ENCODE measurements around the gene RBM19. TPM values are rescaled to one million over a fixed set of nuclear protein-coding genes. Genes with fewer than 3 reads are reported as not detected.

The RBM19 gene
- total RNA-seq, 2 experiments from 2014 or later, result 29.6 to 33.8 TPM

DNA sequence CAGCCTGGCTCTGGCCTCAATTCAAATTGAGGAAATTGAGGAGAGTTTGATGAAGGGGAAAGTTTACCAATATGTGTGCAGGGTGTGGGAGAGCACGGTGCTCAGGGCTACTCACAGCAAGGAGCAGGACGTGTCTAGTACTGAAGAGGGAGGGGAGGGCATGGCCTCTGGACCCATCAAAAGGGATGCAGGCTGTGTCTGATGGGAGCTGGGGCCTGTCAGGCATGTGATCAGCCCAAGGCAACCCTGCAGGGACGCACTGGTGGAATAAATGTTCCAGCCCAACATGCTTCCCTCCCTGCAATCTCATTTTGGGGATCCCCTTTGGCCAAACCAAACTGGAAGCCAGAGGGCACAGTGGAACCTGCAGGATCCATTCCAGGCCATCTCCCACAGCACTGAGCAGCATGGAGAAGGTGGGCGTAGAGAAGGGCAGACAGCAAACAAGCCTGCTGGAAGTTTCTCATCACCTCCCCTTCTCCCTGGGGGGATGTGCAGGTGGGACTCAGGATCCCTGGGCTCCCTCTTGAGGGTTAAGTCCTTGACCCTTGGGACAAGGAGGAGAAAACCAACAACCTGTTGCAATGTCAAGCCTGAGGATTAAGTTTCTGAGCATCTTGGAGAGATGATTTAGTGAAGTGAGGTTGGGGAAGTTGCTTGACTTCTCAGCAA, 17.8 kb upstream of the RBM19 start:
- Mint-ChIP-seq H3K4me3 (no peak overlapping the region), H3K27ac (no peak overlapping the region), H3K9me3 (ENCODE audit: insufficient read depth) (no peaks in the 10 kb centered on the region), H3K27me3 (ENCODE audit: low read depth) (peaks cover 6% of the 10 kb centered on the region), H3K36me3 (ENCODE audit: low read depth) (no peaks in the 10 kb centered on the region), H3K4me1 (ENCODE audit: low read depth) (no peaks in the 10 kb centered on the region)
- DNase-seq (no peak), ATAC-seq (no peak)
- CTCF ChIA-PET, result no interaction called here
- POLR2A ChIA-PET, result no interaction called here

DNA sequence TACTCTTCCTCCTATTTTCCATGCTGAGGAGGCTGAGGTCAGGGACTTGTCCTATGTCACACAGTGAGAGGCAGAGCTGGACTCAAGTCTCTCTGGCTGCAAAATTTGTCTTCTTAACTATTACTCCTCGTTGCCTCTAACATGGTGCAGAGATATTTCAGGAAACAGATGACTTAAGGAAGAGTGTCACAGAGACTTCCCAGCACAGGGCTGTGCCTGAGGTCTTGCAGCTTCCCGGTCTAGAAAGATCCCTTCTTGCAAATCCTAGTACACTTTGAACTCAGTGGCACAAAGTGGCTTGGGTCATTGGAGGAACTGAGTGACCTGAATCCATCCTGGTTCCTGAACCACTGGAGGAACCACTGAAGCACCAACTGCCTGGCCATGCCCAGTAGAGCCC, 17.1 kb upstream of the RBM19 start:
- ATAC-seq (no peak), DNase-seq (no peak)
- Mint-ChIP-seq H3K27me3 (ENCODE audit: low read depth) (peaks cover 2% of the 10 kb centered on the region), H3K4me3 (no peak overlapping the region), H3K9me3 (ENCODE audit: insufficient read depth) (no peaks in the 10 kb centered on the region), H3K36me3 (ENCODE audit: low read depth) (no peaks in the 10 kb centered on the region), H3K4me1 (ENCODE audit: low read depth) (no peaks in the 10 kb centered on the region), H3K27ac (no peak overlapping the region)
- POLR2A ChIA-PET, result no interaction called here
- CTCF ChIA-PET, result no interaction called here

- Mint-ChIP-seq H3K27ac (no peak overlapping the region), H3K4me1 (ENCODE audit: low read depth) (no peaks in the 10 kb centered on the region), H3K27me3 (ENCODE audit: low read depth) (peaks cover 2% of the 10 kb centered on the region), H3K36me3 (ENCODE audit: low read depth) (no peaks in the 10 kb centered on the region), H3K9me3 (ENCODE audit: insufficient read depth) (no peaks in the 10 kb centered on the region), H3K4me3 (no peak overlapping the region)
- CTCF ChIA-PET, result interaction anchor here (1.4 to 4.3 kb wide), 2 partner anchors 15 to 527 kb away, joined by 4 to 71 read pairs; no protein-coding TSS in a partner anchor
- ATAC-seq (no peak), DNase-seq (no peak)
- POLR2A ChIA-PET, result no interaction called here
Measured at GRCh38 chr12:113981876-113982275, 15.8 kb upstream of the RBM19 start.

- ChIA-PET POLR2A (interaction anchor here (1.1 kb wide), 1 partner anchor 14 kb away, joined by 3 read pairs; no protein-coding TSS in a partner anchor), CTCF (interaction anchor here (0.5 to 4.3 kb wide), 30 partner anchors 10 to 1967 kb away, joined by 3 to 71 read pairs (median 3); partner anchors contain the start of gene RBM19)
- ATAC-seq (peak; percentile 55), DNase-seq (peak; percentile 47)
- H3K36me3 Mint-ChIP-seq (ENCODE audit: low read depth), result no peaks in the 10 kb centered on the region
- no peak overlapping the region for H3K27ac Mint-ChIP-seq
- peaks cover 2% of the 10 kb centered on the region for H3K27me3 Mint-ChIP-seq (ENCODE audit: low read depth)
- H3K4me1 Mint-ChIP-seq (ENCODE audit: low read depth), result no peaks in the 10 kb centered on the region
- no peak overlapping the region for H3K4me3 Mint-ChIP-seq
- H3K9me3 Mint-ChIP-seq (ENCODE audit: insufficient read depth), result no peaks in the 10 kb centered on the region
Measured at GRCh38 chr12:113980537-113981337, 14.6 kb upstream of the RBM19 start.

DNA sequence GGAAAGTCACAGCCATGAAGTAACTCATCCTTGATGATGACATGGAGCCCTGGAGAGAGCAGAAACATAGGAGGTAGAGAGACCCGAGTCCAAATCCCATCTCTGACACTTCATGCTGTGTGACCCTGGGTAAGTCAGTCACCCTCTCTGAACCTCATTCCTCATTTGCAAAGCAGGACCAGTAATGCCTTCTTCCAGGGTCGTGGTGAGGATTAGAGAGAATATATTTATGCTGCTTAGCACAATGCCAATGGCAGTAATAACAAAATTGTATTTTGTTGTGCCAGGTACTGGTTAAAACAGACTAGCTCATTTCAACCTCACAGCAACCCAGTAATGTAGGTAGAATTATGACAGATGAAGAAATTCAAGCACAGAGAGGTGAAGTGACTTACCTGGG, 13.9 kb upstream of the RBM19 start:
- ChIA-PET CTCF (interaction anchor here (0.5 to 4.3 kb wide), 26 partner anchors 11 to 1967 kb away, joined by 3 to 71 read pairs (median 4); partner anchors contain the start of gene RBM19), POLR2A (no interaction called here)
- Mint-ChIP-seq H3K4me1 (ENCODE audit: low read depth) (no peaks in the 10 kb centered on the region), H3K9me3 (ENCODE audit: insufficient read depth) (no peaks in the 10 kb centered on the region), H3K4me3 (no peak overlapping the region), H3K27me3 (ENCODE audit: low read depth) (peaks cover 2% of the 10 kb centered on the region), H3K36me3 (ENCODE audit: low read depth) (no peaks in the 10 kb centered on the region), H3K27ac (no peak overlapping the region)
- ATAC-seq (no peak), DNase-seq (no peak)

GRCh38 chr12:113978080-113978479, 12.0 kb upstream of the RBM19 start:
- Mint-ChIP-seq H3K9me3 (ENCODE audit: insufficient read depth) (no peaks in the 10 kb centered on the region), H3K27ac (no peak overlapping the region), H3K27me3 (ENCODE audit: low read depth) (peaks cover 13% of the 10 kb centered on the region), H3K4me3 (no peak overlapping the region), H3K4me1 (ENCODE audit: low read depth) (peaks cover 2% of the 10 kb centered on the region), H3K36me3 (ENCODE audit: low read depth) (no peaks in the 10 kb centered on the region)
- CTCF ChIA-PET, result interaction anchor here (0.6 to 1.8 kb wide), 3 partner anchors 9 to 223 kb away, joined by 3 to 6 read pairs (median 3); partner anchors contain the start of gene RBM19
- POLR2A ChIA-PET, result no interaction called here
- DNase-seq (no peak), ATAC-seq (no peak)

GRCh38 chr12:113974006-113974405, 7.9 kb upstream of the RBM19 start:
- H3K27ac Mint-ChIP-seq, result no peak overlapping the region
- POLR2A ChIA-PET, result no interaction called here

DNA sequence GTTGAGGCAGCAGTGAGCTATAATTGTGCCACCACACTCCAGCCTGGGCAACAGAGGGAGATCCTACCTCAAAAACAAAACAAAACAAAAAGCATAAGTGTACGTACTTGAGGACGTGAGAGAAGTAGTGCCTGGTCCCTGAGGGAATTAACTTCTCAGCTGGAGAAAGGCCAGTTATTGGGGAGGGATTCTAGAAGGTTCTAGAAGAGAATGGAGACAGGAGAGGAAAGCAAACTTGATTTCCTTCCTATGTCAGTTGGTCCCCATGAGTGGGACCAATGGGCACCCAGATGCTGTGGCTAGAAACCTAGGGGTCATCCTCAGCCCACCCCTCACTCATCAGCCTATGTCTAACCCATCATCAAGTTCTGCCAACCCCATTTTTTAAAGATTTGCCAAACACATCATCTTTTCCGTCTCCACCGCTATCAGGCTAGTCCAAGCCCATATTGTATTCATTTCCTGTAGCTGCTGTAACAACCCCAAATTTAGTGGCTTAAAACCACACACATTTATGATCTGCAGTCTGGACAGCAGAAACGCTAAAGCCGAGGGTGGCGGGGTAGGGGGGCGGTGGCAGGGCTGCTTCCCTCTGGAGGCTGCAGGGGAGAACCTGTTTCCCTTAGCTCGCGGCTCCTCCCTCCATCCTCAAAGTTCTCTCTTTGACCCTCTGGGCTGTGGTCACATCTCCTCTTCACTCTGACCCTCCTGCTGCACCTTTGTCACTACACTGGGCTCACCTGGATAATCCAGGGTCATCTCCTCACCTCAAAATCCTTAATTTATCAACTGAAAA, 7.2 kb upstream of the RBM19 start:
- no peaks in the 10 kb centered on the region for H3K36me3 Mint-ChIP-seq (ENCODE audit: low read depth)
- CTCF ChIA-PET, result no interaction called here
- H3K4me3 Mint-ChIP-seq, result no peak overlapping the region
- no peak overlapping the region for H3K27ac Mint-ChIP-seq
- DNase-seq, result no peak
- H3K9me3 Mint-ChIP-seq (ENCODE audit: insufficient read depth), result no peaks in the 10 kb centered on the region
- peaks cover 11% of the 10 kb centered on the region for H3K27me3 Mint-ChIP-seq (ENCODE audit: low read depth)
- no peak for ATAC-seq
- POLR2A ChIA-PET, result no interaction called here
- peaks cover 2% of the 10 kb centered on the region for H3K4me1 Mint-ChIP-seq (ENCODE audit: low read depth)

More at GRCh38 chr12:113974006-113974405, 7.9 kb upstream of the RBM19 start:
- ATAC-seq, result no peak
- Mint-ChIP-seq H3K36me3 (ENCODE audit: low read depth) (no peaks in the 10 kb centered on the region), H3K4me3 (no peak overlapping the region), H3K9me3 (ENCODE audit: insufficient read depth) (no peaks in the 10 kb centered on the region), H3K4me1 (ENCODE audit: low read depth) (peaks cover 2% of the 10 kb centered on the region), H3K27me3 (ENCODE audit: low read depth) (peaks cover 11% of the 10 kb centered on the region)
- CTCF ChIA-PET, result no interaction called here
- no peak for DNase-seq

DNA sequence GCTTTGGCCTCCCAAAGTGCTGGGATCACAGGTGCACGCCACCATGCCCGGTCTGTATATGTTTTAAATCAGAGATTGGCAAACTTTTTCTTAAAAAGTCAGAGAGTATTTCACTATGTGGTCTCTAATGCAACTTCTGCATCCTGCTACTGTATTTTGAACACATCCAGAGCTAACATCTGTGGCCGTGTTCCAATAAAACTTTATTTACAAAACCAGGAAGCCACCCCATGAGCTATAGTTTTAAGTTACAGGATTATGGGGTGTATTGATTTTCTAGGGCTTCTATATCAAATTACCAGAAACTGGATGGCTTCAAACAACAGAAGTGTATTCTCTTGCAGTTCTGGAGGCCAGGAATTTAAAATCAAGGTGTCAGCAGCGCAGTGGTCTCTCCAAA, 5.3 kb upstream of the RBM19 start:
- H3K4me3 Mint-ChIP-seq, result no peak overlapping the region
- DNase-seq (no peak), ATAC-seq (no peak)
- no peak overlapping the region for H3K27ac Mint-ChIP-seq
- H3K27me3 Mint-ChIP-seq (ENCODE audit: low read depth), result peaks cover 11% of the 10 kb centered on the region
- H3K4me1 Mint-ChIP-seq (ENCODE audit: low read depth), result peaks cover 9% of the 10 kb centered on the region
- POLR2A ChIA-PET, result no interaction called here
- H3K9me3 Mint-ChIP-seq (ENCODE audit: insufficient read depth), result no peaks in the 10 kb centered on the region
- CTCF ChIA-PET, result interaction anchor here (3.5 kb wide), 1 partner anchor 9 kb away, joined by 13 read pairs; no protein-coding TSS in a partner anchor
- H3K36me3 Mint-ChIP-seq (ENCODE audit: low read depth), result no peaks in the 10 kb centered on the region

DNA sequence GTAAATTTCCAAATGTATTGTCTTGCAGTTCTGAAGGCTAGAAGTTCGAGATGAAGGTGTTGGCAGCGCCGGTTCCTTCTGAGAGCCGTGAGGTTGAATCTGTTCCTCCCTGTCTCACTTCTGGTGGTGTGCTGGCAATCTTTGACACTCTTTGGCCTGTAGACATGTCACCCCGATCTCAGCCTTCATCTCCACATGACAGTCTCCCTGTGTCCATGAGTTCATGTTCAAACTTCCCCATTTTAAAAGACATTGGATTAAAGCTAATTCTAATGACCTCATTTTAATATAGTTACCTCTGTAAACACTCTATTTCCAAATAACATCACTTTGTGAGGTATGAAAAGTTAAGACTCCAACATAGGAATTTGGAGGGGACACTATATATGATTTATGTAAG, 4.1 kb upstream of the RBM19 start:
- Mint-ChIP-seq H3K4me1 (ENCODE audit: low read depth) (peaks cover 15% of the 10 kb centered on the region), H3K27ac (no peak overlapping the region), H3K36me3 (ENCODE audit: low read depth) (peaks cover 3% of the 10 kb centered on the region), H3K27me3 (ENCODE audit: low read depth) (peaks cover 11% of the 10 kb centered on the region), H3K9me3 (ENCODE audit: insufficient read depth) (no peaks in the 10 kb centered on the region), H3K4me3 (no peak overlapping the region)
- POLR2A ChIA-PET, result no interaction called here
- ATAC-seq, result no peak
- DNase-seq, result no peak
- CTCF ChIA-PET, result interaction anchor here (3.5 kb wide), 1 partner anchor 10 kb away, joined by 13 read pairs; no protein-coding TSS in a partner anchor

- Mint-ChIP-seq H3K4me3 (no peak overlapping the region), H3K9me3 (ENCODE audit: insufficient read depth) (no peaks in the 10 kb centered on the region), H3K4me1 (ENCODE audit: low read depth) (peaks cover 35% of the 10 kb centered on the region), H3K27ac (no peak overlapping the region), H3K27me3 (ENCODE audit: low read depth) (no peaks in the 10 kb centered on the region), H3K36me3 (ENCODE audit: low read depth) (peaks cover 3% of the 10 kb centered on the region)
- DNase-seq (no peak), ATAC-seq (no peak)
- CTCF ChIA-PET, result interaction anchor here (0.9 to 2.3 kb wide), 7 partner anchors 8 to 511 kb away, joined by 3 to 16 read pairs (median 4); no protein-coding TSS in a partner anchor
- POLR2A ChIA-PET, result no interaction called here
Measured at GRCh38 chr12:113967368-113967767, 1.2 kb upstream of the RBM19 start.
